AG04450 (cell line): Measurements from ENCODE around the gene NLGN1. TPM values are rescaled to one million over a fixed set of nuclear protein-coding genes. Genes with fewer than 3 reads are reported as not detected.

ENCODE experiments used
- CTCF ChIA-PET: fragments of 300-600, 350-600 bp; formaldehyde crosslinking; extraction: SDS; loops from one replicate; lab custom pipeline; 2022; ENCODE audit warnings: antibody characterized with exemption, inconsistent platforms; lab: Charles Lee
- POLR2A ChIA-PET: fragments of 350-600 bp; formaldehyde crosslinking; extraction: SDS; loops from one replicate; lab custom pipeline; 2021; ENCODE audit warnings: antibody characterized with exemption, inconsistent platforms; lab: Yijun Ruan, JAX
- DNase-seq: peaks from one replicate; pipeline ENCODE4 v3.0.0-alpha.2; 2011; ENCODE audit warnings: low read depth, low spot score
- H3K27ac ChIP-seq: one replicate; pipeline ENCODE4 v1.5.1; 2012; ENCODE audit warnings: low read depth, low read length, control low read depth
- H3K27me3 ChIP-seq: one replicate; pipeline ENCODE4 v1.6.0; 2012; ENCODE audit warnings: low read length; ENCODE audit not compliant: control insufficient read depth, insufficient read depth
- H3K4me3 ChIP-seq: 2 replicates; pipeline ENCODE4 v1.5.1; 2011; ENCODE audit warnings: mild to moderate bottlenecking, low read depth, low read length, control low read depth
- H3K9me3 ChIP-seq: 2 replicates; pipeline ENCODE4 v1.5.1; 2012; ENCODE audit warnings: low read length; ENCODE audit not compliant: control insufficient read depth, insufficient read depth
- CTCF ChIP-seq: IDR thresholded peaks from 2 replicates; pipeline ENCODE4 v1.5.1; 2011; ENCODE audit warnings: low read depth, low read length, control low read depth, inconsistent platforms
- polyA plus RNA-seq: library from polyadenylated mRNA; depleted of rRNA; stranded (reverse); fragments of >200 nt; gene quantifications from 2 replicates; pipeline ENCODE4 v1.2.3, GENCODE V29; 2011

NLGN1 gene
- polyA plus RNA-seq, 1 experiment = 1.7 TPM

GRCh38 chr3:173708191-173708590 lies 310.6 kb downstream of the NLGN1 start:
- ChIA-PET POLR2A (no interaction called here), CTCF (interaction anchor here (0.7 kb wide), 1 partner anchor 1532 kb away, joined by 3 read pairs; no protein-coding TSS in a partner anchor)
- Histone ChIP-seq H3K27ac (no peak overlapping the region), H3K9me3 (no peaks in the 10 kb centered on the region), H3K4me3 (no peak overlapping the region), H3K27me3 (no peaks in the 10 kb centered on the region)
- no peak for TF ChIP-seq CTCF
- DNase-seq = no peak

- DNase-seq = no peak
- Histone ChIP-seq H3K9me3 (no peaks in the 10 kb centered on the region), H3K27me3 (no peaks in the 10 kb centered on the region), H3K27ac (no peak overlapping the region), H3K4me3 (no peak overlapping the region)
- ChIA-PET POLR2A (no interaction called here), CTCF (no interaction called here)
- no peak for TF ChIP-seq CTCF
These were observed 311.5 kb downstream of the NLGN1 start for GRCh38 chr3:173709026-173709425.

GRCh38 chr3:173711619-173712018 lies 314.1 kb downstream of the NLGN1 start:
- TF ChIP-seq CTCF = no peak
- CTCF ChIA-PET = no interaction called here
- POLR2A ChIA-PET = no interaction called here

GRCh38 chr3:173719585-173719984 lies 322.0 kb downstream of the NLGN1 start:
- Histone ChIP-seq H3K9me3 (no peaks in the 10 kb centered on the region), H3K27me3 (no peaks in the 10 kb centered on the region), H3K4me3 (no peak overlapping the region), H3K27ac (no peak overlapping the region)
- ChIA-PET CTCF (no interaction called here), POLR2A (no interaction called here)
- no peak for DNase-seq
- no peak for TF ChIP-seq CTCF

More at GRCh38 chr3:173711619-173712018, 314.1 kb downstream of the NLGN1 start:
- Histone ChIP-seq H3K27me3 (no peaks in the 10 kb centered on the region), H3K27ac (no peak overlapping the region), H3K4me3 (no peak overlapping the region), H3K9me3 (no peaks in the 10 kb centered on the region)
- no peak for DNase-seq

- no peak for TF ChIP-seq CTCF
- Histone ChIP-seq H3K4me3 (no peak overlapping the region), H3K27ac (no peak overlapping the region), H3K27me3 (no peaks in the 10 kb centered on the region), H3K9me3 (no peaks in the 10 kb centered on the region)
- ChIA-PET CTCF (no interaction called here), POLR2A (no interaction called here)
- DNase-seq = no peak
These were observed 328.0 kb downstream of the NLGN1 start for GRCh38 chr3:173725507-173725906.
